Mesenchymal stem cell (in vitro differentiated cells and primary cell): ENCODE data around the gene SPATA20.
A peak's percentile ranks its signal among the peaks of the same experiment; 100 is the strongest.

Experiments
- DNase-seq: peaks from one replicate; pipeline ENCODE4 v3.0.0-alpha.2; 2013
- H2AFZ ChIP-seq: one replicate; pipeline ENCODE4 v1.6.1; 2013; ENCODE audit warnings: low read depth, mild to moderate bottlenecking, control low read depth, inconsistent platforms, low read length, moderate library complexity
- H2AK5ac ChIP-seq: 2 replicates; pipeline ENCODE4 v1.6.1; 2013; ENCODE audit warnings: low read length, moderate library complexity, mild to moderate bottlenecking, inconsistent platforms; ENCODE audit not compliant: severe bottlenecking
- H2BK120ac ChIP-seq: one replicate; pipeline ENCODE4 v1.6.1; 2013; ENCODE audit warnings: low read depth, mild to moderate bottlenecking, inconsistent platforms, low read length, moderate library complexity
- H2BK12ac ChIP-seq, 2 experiments: one replicate each; pipeline ENCODE4 v1.6.1; 2013; ENCODE audit warnings: inconsistent platforms in 2 of 2, low read length in 2 of 2, mild to moderate bottlenecking in 2 of 2, moderate library complexity in 2 of 2, control low read depth in 1 of 2
- H2BK15ac ChIP-seq: one replicate; pipeline ENCODE4 v1.6.1; 2013; ENCODE audit warnings: mild to moderate bottlenecking, low read depth, inconsistent platforms; ENCODE audit not compliant: poor library complexity, severe bottlenecking
- H2BK5ac ChIP-seq: 2 replicates; pipeline ENCODE4 v1.6.1; 2013; ENCODE audit warnings: low read depth, mild to moderate bottlenecking, low read length, control low read depth, inconsistent platforms; ENCODE audit not compliant: poor library complexity, severe bottlenecking
- H3K14ac ChIP-seq, 2 experiments: one replicate each; pipeline ENCODE4 v1.6.1; 2013; ENCODE audit warnings: inconsistent platforms in 2 of 2, low read length in 2 of 2, control low read depth in 1 of 2, mild to moderate bottlenecking in 1 of 2, moderate library complexity in 1 of 2
- H3K18ac ChIP-seq, 2 experiments: one replicate each; pipeline ENCODE4 v1.6.1; 2013; ENCODE audit warnings: inconsistent platforms in 2 of 2, low read length in 2 of 2, control low read depth in 1 of 2, low read depth in 1 of 2, mild to moderate bottlenecking in 1 of 2
- H3K23ac ChIP-seq, 2 experiments: one replicate each; pipeline ENCODE4 v1.6.1; 2013; ENCODE audit warnings: inconsistent platforms in 2 of 2, low read length in 2 of 2, mild to moderate bottlenecking in 2 of 2, moderate library complexity in 2 of 2, control low read depth in 1 of 2
- H3K27ac ChIP-seq: 2 replicates; pipeline ENCODE4 v1.5.1; 2013; ENCODE audit warnings: mild to moderate bottlenecking, moderate library complexity, low read length, control low read depth, inconsistent platforms; ENCODE audit not compliant: poor library complexity, severe bottlenecking
- H3K27me3 ChIP-seq, 2 experiments: 2 replicates each; pipeline versions ENCODE4 v1.6.1 to v1.7.0; 2013; ENCODE audit warnings: low read length in 2 of 2, mild to moderate bottlenecking in 2 of 2, moderate library complexity in 2 of 2, control low read depth in 1 of 2, inconsistent platforms in 1 of 2; ENCODE audit not compliant: control insufficient read depth in 1 of 2, insufficient read depth in 1 of 2
- H3K36me3 ChIP-seq, 2 experiments: 2 replicates each; pipeline versions ENCODE4 v1.6.1 to v1.7.0; 2013; ENCODE audit warnings: low read length in 2 of 2, control low read depth in 1 of 2, inconsistent platforms in 1 of 2, low read depth in 1 of 2, mild to moderate bottlenecking in 1 of 2; ENCODE audit not compliant: insufficient read depth in 2 of 2, control insufficient read depth in 1 of 2
- H3K4ac ChIP-seq, 2 experiments: one replicate each; pipeline ENCODE4 v1.6.1; 2013; ENCODE audit warnings: inconsistent platforms in 2 of 2, low read length in 2 of 2, mild to moderate bottlenecking in 2 of 2, moderate library complexity in 2 of 2, control low read depth in 1 of 2, low read depth in 1 of 2
- H3K4me1 ChIP-seq: 2 replicates; pipeline ENCODE4 v1.6.1; 2013; ENCODE audit warnings: low read depth, low read length, control low read depth; ENCODE audit not compliant: control insufficient read depth, insufficient read depth
- H3K4me2 ChIP-seq: 2 replicates; pipeline ENCODE4 v1.6.1; 2013; ENCODE audit warnings: low read length, mild to moderate bottlenecking, inconsistent platforms; ENCODE audit not compliant: poor library complexity, severe bottlenecking
- H3K4me3 ChIP-seq, 2 experiments: 2 replicates each; pipeline versions ENCODE4 v1.5.1 to v1.7.0; 2013; ENCODE audit warnings: low read length in 2 of 2, mild to moderate bottlenecking in 2 of 2, control low read depth in 1 of 2, low read depth in 1 of 2; ENCODE audit not compliant: insufficient read depth in 1 of 2
- H3K79me1 ChIP-seq: replicated peaks from 2 replicates; pipeline ENCODE4 v1.6.1; 2013; ENCODE audit warnings: mild to moderate bottlenecking, control low read depth, low read length, inconsistent platforms; ENCODE audit not compliant: poor library complexity, severe bottlenecking
- H3K9ac ChIP-seq: 2 replicates; pipeline ENCODE4 v1.7.0; 2013; ENCODE audit warnings: mild to moderate bottlenecking, low read length, moderate library complexity
- H3K9me3 ChIP-seq: 2 replicates; pipeline ENCODE4 v1.7.0; 2013; ENCODE audit warnings: mild to moderate bottlenecking, low read length; ENCODE audit not compliant: control insufficient read depth
- H4K8ac ChIP-seq: one replicate; pipeline ENCODE4 v1.6.1; 2013; ENCODE audit warnings: inconsistent platforms, mild to moderate bottlenecking, low read length, moderate library complexity
- H4K91ac ChIP-seq: one replicate; pipeline ENCODE4 v1.6.1; 2013; ENCODE audit warnings: mild to moderate bottlenecking, low read length, inconsistent platforms
- WGBS: methylation state at CpG from one replicate; pipeline ENCODE4 v1.1.7; 2013; ENCODE audit warnings: mixed read lengths; 5-methylcytosine and 5-hydroxymethylcytosine counted together

Gene SPATA20

DNA sequence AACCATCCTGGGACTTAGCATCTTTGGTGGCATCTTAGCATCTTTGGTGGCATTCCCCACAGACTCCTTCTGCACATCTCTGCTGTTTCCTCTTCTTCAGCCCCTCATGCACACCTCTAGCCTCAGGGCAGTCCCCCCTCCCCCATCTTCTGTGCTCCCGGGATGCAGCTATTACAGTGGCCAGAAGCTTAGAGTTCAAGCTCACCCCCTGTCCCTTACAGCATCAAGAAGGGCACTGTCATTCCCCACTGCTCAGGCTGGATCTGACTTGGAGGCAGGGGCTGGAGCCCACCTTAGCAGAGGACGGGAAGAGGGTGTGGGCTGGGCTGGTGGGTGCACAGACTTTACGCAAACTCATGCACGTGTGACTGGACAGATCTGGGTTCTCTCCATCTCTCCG lies 13.8 kb upstream of the SPATA20 start:
- no peaks in the 10 kb centered on the region for H3K79me1 ChIP-seq
- no peak overlapping the region for H3K18ac ChIP-seq
- H4K91ac ChIP-seq: no peak overlapping the region
- no peak overlapping the region for H2AK5ac ChIP-seq
- no peak for DNase-seq
- no peak overlapping the region for H3K4ac ChIP-seq
- peak overlapping the region in 1 of 2 experiments; percentile 66 for H3K4me3 ChIP-seq
- H2BK120ac ChIP-seq: no peak overlapping the region
- no peak overlapping the region for H3K23ac ChIP-seq
- H4K8ac ChIP-seq: no peak overlapping the region
- H2AFZ ChIP-seq: no peak overlapping the region
- H3K9me3 ChIP-seq: no peaks in the 10 kb centered on the region
- H2BK15ac ChIP-seq: no peak overlapping the region
- H3K27me3 ChIP-seq: peaks cover 36 to 71% of the 10 kb centered on the region in 2 experiments
- no peak overlapping the region for H3K9ac ChIP-seq
- H3K4me1 ChIP-seq: peaks cover 28% of the 10 kb centered on the region
- H3K27ac ChIP-seq: no peak overlapping the region
- no peak overlapping the region for H3K14ac ChIP-seq
- no peak overlapping the region for H3K4me2 ChIP-seq
- peaks cover 0 to 3% of the 10 kb centered on the region in 2 experiments for H3K36me3 ChIP-seq
- H2BK5ac ChIP-seq: no peak overlapping the region
- 14% methylated on average over 5 of the region's 5 CpGs for WGBS
- H2BK12ac ChIP-seq: no peak overlapping the region

DNA sequence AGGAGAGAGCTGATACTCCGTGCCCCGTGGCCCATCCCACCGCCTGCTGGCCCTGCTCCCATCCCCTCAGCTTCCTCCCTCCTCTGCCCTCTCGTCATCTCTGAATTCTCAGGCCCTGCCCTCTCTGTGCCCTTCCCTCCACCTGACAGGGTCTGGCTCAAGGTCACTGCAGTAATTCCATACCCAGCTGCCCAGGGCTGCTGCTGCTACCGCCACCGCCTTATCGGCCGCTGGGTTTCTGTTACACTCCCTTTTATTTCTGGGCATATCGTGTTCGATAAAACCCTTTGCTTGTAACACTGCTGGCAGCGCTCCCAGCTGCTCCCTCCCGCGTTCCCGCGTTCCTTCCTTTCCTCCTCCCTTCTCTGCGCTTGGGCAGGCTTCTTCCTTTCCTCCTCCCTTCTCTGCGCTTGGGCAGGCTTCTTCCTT lies 13.2 kb upstream of the SPATA20 start:
- H3K27ac ChIP-seq: no peak overlapping the region
- WGBS: 4% methylated on average over 17 of the region's 17 CpGs
- H3K36me3 ChIP-seq: peaks cover 0 to 3% of the 10 kb centered on the region in 2 experiments
- H3K9me3 ChIP-seq: no peaks in the 10 kb centered on the region
- H2BK12ac ChIP-seq: peak overlapping the region in 1 of 2 experiments; percentile 11
- no peak overlapping the region for H2BK5ac ChIP-seq
- peak overlapping the region; percentile 18 for H4K91ac ChIP-seq
- peak overlapping the region in 1 of 2 experiments; percentile 16 for H3K23ac ChIP-seq
- no peak overlapping the region for H2BK15ac ChIP-seq
- no peaks in the 10 kb centered on the region for H3K79me1 ChIP-seq
- H2BK120ac ChIP-seq: no peak overlapping the region
- H3K27me3 ChIP-seq: peaks cover 36 to 70% of the 10 kb centered on the region in 2 experiments
- H3K4ac ChIP-seq: no peak overlapping the region
- no peak overlapping the region for H4K8ac ChIP-seq
- no peak for DNase-seq
- H3K14ac ChIP-seq: no peak overlapping the region
- H3K18ac ChIP-seq: peak overlapping the region in 1 of 2 experiments; percentile 23
- peak overlapping the region in 1 of 2 experiments; percentile 66 for H3K4me3 ChIP-seq
- H2AFZ ChIP-seq: no peak overlapping the region
- peaks cover 29% of the 10 kb centered on the region for H3K4me1 ChIP-seq
- H2AK5ac ChIP-seq: no peak overlapping the region
- peak overlapping the region; percentile 12 for H3K4me2 ChIP-seq
- H3K9ac ChIP-seq: no peak overlapping the region

DNA sequence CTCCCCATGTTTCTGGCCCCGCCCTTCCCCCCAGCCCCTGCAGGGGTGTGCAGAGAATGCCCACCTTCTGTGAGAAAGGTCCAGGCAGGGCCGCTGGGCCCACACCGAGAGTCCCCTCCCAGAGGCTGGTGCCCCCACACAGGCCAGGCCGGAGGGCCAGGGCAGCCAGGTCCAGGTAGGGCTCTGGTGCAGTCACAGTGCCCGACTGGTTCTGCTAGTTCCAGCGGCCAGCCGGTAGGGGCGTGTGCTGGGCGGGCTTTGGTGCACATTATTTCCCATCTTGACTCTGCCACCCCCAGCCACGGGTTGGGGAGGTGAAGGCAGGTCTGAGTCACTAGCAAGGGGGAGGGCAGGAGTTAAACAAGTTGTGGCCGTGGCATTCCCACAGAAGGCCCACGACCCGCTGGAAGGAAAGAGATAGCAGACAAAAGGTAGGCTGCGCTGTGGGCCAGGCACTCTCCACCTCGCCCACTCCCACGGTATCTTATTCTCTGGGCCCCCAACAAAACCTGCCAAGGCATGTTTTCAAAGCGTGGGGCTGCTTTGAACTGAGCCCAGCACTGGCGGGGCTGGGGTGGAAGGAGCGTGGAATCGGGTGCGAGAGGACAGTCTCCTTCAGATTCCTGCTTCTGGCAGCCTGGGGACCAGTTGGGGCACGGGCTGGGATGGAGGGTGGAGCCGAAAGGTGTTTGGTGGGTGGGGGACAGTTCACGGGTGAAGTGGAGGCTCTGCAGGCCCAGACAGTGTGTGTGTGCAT lies 12.6 kb upstream of the SPATA20 start:
- H3K4me1 ChIP-seq: peaks cover 29% of the 10 kb centered on the region
- no peak overlapping the region for H2BK12ac ChIP-seq
- H3K4me2 ChIP-seq: peak overlapping the region; percentile 12
- no peak overlapping the region for H4K91ac ChIP-seq
- peaks cover 0 to 3% of the 10 kb centered on the region in 2 experiments for H3K36me3 ChIP-seq
- H3K4ac ChIP-seq: no peak overlapping the region
- H2BK5ac ChIP-seq: no peak overlapping the region
- H3K18ac ChIP-seq: peak overlapping the region; percentile 23 to 46
- H3K23ac ChIP-seq: no peak overlapping the region
- H2AK5ac ChIP-seq: no peak overlapping the region
- H3K9ac ChIP-seq: no peak overlapping the region
- H3K27me3 ChIP-seq: peaks cover 34 to 63% of the 10 kb centered on the region in 2 experiments
- no peak overlapping the region for H3K4me3 ChIP-seq
- H2BK120ac ChIP-seq: no peak overlapping the region
- no peak overlapping the region for H4K8ac ChIP-seq
- no peak overlapping the region for H2AFZ ChIP-seq
- no peak overlapping the region for H2BK15ac ChIP-seq
- no peaks in the 10 kb centered on the region for H3K79me1 ChIP-seq
- no peak overlapping the region for H3K14ac ChIP-seq
- H3K27ac ChIP-seq: no peak overlapping the region
- 50% methylated on average over 22 of the region's 24 CpGs for WGBS
- no peaks in the 10 kb centered on the region for H3K9me3 ChIP-seq
- peak; percentile 34 for DNase-seq

DNA sequence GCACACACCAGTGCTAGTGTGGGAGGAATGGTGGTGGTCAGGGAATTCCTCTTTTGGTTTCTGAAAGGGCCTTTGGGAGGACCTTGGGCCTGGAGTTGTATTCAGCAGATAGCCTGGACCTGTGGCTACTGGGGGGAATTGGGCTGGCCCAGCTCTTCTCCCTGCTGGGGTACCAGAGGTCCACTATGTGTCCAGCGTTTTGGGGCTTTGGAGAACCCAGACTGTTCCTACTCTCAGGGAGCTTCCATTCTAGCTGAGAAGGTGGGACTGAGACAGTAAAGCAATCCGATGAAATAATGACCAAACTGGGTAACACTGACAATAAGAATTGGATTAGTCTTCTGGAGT lies 12.0 kb upstream of the SPATA20 start:
- no peak overlapping the region for H3K4me2 ChIP-seq
- no peak overlapping the region for H3K14ac ChIP-seq
- H3K36me3 ChIP-seq: peaks cover 0 to 3% of the 10 kb centered on the region in 2 experiments
- no peak overlapping the region for H2BK5ac ChIP-seq
- WGBS: 92% methylated on average over 2 of the region's 2 CpGs
- H2AFZ ChIP-seq: no peak overlapping the region
- no peak for DNase-seq
- H3K9me3 ChIP-seq: no peaks in the 10 kb centered on the region
- no peak overlapping the region for H3K27ac ChIP-seq
- H3K23ac ChIP-seq: no peak overlapping the region
- no peak overlapping the region for H3K4me3 ChIP-seq
- no peaks in the 10 kb centered on the region for H3K79me1 ChIP-seq
- no peak overlapping the region for H2BK12ac ChIP-seq
- H3K4me1 ChIP-seq: peaks cover 29% of the 10 kb centered on the region
- no peak overlapping the region for H4K8ac ChIP-seq
- no peak overlapping the region for H4K91ac ChIP-seq
- H2BK120ac ChIP-seq: no peak overlapping the region
- H2BK15ac ChIP-seq: no peak overlapping the region
- no peak overlapping the region for H3K4ac ChIP-seq
- no peak overlapping the region for H3K9ac ChIP-seq
- no peak overlapping the region for H2AK5ac ChIP-seq
- H3K27me3 ChIP-seq: peaks cover 29 to 58% of the 10 kb centered on the region in 2 experiments
- no peak overlapping the region for H3K18ac ChIP-seq
